Parathyroid adenoma (tissue), 2 donors: Measurements from ENCODE around the gene TBC1D22A.

Source experiments
- H2AFZ ChIP-seq: fragments of 300-600 bp; sonication (generic); one replicate; pipeline ENCODE4 v1.7.0; 2017; ENCODE audit warnings: antibody characterized with exemption, mild to moderate bottlenecking
- H3K27ac ChIP-seq: fragments of 300-600 bp; sonication (generic); one replicate; pipeline ENCODE4 v1.7.0; 2017
- H3K27me3 ChIP-seq: fragments of 300-600 bp; sonication (generic); one replicate; pipeline ENCODE4 v1.7.0; 2017; ENCODE audit warnings: low read length; ENCODE audit not compliant: control insufficient read depth, insufficient read depth
- H3K36me3 ChIP-seq: fragments of 300-600 bp; sonication (generic); one replicate; pipeline ENCODE4 v1.7.0; 2017; ENCODE audit warnings: low read length; ENCODE audit not compliant: control insufficient read depth, insufficient read depth
- H3K4me1 ChIP-seq: fragments of 300-600 bp; sonication (generic); one replicate; pipeline ENCODE4 v1.7.0; 2017; ENCODE audit warnings: control low read depth
- H3K4me2 ChIP-seq: fragments of 300-600 bp; sonication (generic); one replicate; pipeline ENCODE4 v1.7.0; 2017; ENCODE audit warnings: low read length
- H3K4me3 ChIP-seq: fragments of 300-600 bp; sonication (generic); one replicate; pipeline ENCODE4 v1.7.0; 2017; ENCODE audit warnings: low read depth, low read length
- H3K79me2 ChIP-seq: fragments of 300-600 bp; sonication (generic); one replicate; pipeline ENCODE4 v1.7.0; 2017; ENCODE audit warnings: control low read depth
- H3K9ac ChIP-seq: fragments of 300-600 bp; sonication (generic); one replicate; pipeline ENCODE4 v1.7.0; 2017; ENCODE audit warnings: mild to moderate bottlenecking
- H3K9me3 ChIP-seq: fragments of 300-600 bp; sonication (generic); one replicate; pipeline ENCODE4 v1.7.0; 2017; ENCODE audit warnings: low read length; ENCODE audit not compliant: control insufficient read depth
- TF ChIP-seq, protein P1 (sequence below): fragments of 300-600 bp; sonication (generic); IDR thresholded peaks from one replicate; pipeline ENCODE4 v1.7.0; 2017; ENCODE audit warnings: antibody characterized with exemption, mild to moderate bottlenecking
- donor health status: primary hyperparathyroidism.

The TBC1D22A gene

DNA sequence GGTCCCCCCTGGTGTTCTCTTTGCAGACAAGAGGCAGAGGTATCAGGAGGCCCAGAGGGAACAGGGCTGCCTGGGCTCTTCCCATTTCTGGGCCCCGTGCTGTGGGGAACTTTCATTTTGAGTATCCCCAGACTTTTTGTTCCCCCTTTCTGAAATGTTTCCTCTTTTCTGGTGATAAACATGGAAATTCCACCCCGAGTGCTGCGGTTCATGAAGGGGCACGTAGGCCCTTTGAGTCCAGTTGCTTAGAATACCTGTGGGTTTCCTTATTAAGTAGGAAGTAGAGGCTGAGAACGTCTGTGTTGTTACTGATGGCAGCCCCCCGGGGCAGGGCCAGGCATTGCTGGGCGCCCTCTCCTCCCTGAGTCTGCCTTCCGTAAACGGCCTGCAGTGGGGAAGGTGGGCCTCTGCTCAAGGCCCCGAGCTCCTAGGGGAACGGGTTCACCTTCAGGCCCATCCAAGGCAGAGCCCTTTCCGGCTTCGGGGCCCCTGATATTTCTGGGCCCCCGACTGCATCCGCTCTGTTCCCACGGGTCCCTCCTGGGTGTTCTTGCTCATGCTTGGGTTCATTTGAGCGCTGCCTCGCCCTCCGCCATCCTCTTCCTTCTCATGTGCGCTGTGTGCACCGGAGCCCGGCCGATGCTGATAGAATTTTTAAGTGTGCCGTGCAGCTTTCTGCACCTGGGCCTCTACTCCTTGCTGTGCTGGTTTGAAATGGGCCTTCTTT, 12.0 kb downstream of the TBC1D22A start:
- H3K79me2 ChIP-seq: peaks cover 20% of the 10 kb centered on the region
- no peak overlapping the region for H3K9ac ChIP-seq
- H3K27ac ChIP-seq: no peak overlapping the region
- H3K4me3 ChIP-seq: no peak overlapping the region
- no peak overlapping the region for H2AFZ ChIP-seq
- TF ChIP-seq, protein P1, sequence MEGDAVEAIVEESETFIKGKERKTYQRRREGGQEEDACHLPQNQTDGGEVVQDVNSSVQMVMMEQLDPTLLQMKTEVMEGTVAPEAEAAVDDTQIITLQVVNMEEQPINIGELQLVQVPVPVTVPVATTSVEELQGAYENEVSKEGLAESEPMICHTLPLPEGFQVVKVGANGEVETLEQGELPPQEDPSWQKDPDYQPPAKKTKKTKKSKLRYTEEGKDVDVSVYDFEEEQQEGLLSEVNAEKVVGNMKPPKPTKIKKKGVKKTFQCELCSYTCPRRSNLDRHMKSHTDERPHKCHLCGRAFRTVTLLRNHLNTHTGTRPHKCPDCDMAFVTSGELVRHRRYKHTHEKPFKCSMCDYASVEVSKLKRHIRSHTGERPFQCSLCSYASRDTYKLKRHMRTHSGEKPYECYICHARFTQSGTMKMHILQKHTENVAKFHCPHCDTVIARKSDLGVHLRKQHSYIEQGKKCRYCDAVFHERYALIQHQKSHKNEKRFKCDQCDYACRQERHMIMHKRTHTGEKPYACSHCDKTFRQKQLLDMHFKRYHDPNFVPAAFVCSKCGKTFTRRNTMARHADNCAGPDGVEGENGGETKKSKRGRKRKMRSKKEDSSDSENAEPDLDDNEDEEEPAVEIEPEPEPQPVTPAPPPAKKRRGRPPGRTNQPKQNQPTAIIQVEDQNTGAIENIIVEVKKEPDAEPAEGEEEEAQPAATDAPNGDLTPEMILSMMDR: no peak
- H3K4me2 ChIP-seq: no peak overlapping the region
- H3K4me1 ChIP-seq: peaks cover under 1% of the 10 kb centered on the region
- no peaks in the 10 kb centered on the region for H3K36me3 ChIP-seq
- no peaks in the 10 kb centered on the region for H3K27me3 ChIP-seq
- H3K9me3 ChIP-seq: no peaks in the 10 kb centered on the region

DNA sequence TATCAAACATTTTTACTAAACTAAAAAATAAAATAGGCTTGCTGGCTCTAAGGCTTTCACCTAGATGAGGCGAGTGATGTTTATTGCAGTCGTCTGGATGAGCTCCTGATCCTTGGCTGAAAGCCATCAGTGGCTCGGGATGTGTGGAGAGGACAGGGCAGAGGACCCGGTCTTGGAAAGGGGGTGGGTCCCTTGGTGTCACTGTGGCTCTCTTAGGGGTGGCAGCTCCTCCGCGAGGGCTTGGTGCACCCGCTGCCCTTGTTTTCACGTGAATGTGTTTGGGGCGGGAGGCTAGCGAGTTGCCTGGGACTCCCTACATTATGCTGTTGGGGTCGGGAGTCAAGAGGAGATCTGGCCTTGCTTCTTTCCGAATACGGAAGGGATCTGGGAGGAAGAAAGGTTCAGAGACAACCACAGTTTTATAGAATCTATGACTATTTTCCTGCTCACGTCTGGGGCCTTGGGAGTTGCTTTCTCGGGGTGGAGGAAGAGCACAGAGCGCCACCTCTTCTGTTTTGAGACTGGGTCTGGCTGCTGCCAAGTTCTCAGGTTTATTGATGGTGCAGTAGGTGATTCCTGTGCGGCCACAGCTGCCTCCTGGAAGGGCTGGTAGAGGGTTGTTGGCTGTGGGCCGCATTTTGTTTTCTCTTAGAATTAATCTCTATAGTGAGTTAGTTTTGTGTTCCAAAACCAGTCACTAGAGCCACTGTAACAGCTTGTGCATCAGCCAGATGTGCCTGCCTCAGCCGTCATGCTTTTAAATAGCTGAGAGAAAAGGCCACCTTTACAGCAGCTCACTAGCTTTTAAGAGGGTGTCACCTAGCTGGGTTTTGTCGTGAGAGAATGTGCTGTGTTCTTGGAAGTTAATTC, 12.8 kb downstream of the TBC1D22A start:
- no peak overlapping the region for H3K4me3 ChIP-seq
- no peak overlapping the region for H3K4me2 ChIP-seq
- H2AFZ ChIP-seq: no peak overlapping the region
- no peaks in the 10 kb centered on the region for H3K36me3 ChIP-seq
- no peaks in the 10 kb centered on the region for H3K4me1 ChIP-seq
- H3K9ac ChIP-seq: no peak overlapping the region
- H3K27ac ChIP-seq: no peak overlapping the region
- TF ChIP-seq, protein P1: no peak
- H3K27me3 ChIP-seq: no peaks in the 10 kb centered on the region
- no peaks in the 10 kb centered on the region for H3K9me3 ChIP-seq
- peaks cover 20% of the 10 kb centered on the region for H3K79me2 ChIP-seq

DNA sequence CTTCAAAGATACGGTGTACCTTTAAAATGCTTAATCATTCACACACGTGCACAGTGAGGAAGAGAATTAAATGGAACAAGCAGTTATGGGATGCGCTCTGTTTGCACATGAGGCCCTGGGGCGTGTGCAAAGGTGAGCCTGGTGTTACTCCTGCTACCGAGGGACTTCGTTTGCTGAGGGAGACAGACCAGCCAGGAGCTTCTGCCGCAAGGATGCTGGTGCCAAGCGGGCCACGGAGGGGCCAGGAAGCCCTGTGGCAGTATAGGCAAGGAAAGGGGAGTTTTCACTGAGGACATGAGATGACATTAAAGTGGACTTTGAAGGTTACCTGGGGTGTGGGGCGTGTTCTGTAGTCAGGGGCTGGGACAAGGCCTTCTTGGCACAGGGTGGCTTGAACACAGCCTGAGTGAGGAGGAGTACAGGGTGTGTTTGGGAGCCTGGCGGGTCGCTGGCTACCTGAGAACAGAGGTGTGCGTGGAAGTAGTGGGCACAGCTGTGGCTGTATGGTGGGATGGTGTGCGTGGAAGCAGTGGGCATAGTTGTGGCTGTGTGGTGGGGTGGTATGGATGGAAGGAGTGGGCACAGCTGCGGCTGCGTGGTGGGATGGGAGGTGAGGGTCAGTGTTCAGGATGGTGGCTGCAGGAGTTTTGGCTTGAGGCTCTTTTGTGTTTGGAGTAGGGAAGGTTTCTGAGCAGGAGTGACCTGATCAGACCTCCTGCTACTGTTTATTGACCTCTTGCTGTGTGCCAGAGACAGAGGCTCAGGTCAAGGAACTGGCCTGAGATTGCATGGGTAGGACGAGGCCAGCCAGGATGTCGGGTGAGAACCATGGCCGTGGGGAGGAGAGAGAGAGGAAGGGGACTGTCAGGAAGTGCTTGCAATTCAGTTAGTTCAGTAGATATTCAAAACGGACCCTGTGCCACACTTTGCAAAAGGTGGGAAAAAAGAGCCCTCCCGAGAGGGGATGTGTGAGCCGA, 13.7 kb downstream of the TBC1D22A start:
- H3K9ac ChIP-seq: no peak overlapping the region
- H3K4me3 ChIP-seq: no peak overlapping the region
- peaks cover 20% of the 10 kb centered on the region for H3K79me2 ChIP-seq
- H3K4me1 ChIP-seq: no peaks in the 10 kb centered on the region
- H2AFZ ChIP-seq: no peak overlapping the region
- no peaks in the 10 kb centered on the region for H3K36me3 ChIP-seq
- no peak overlapping the region for H3K4me2 ChIP-seq
- H3K27me3 ChIP-seq: no peaks in the 10 kb centered on the region
- TF ChIP-seq, protein P1: no peak
- H3K27ac ChIP-seq: no peak overlapping the region
- no peaks in the 10 kb centered on the region for H3K9me3 ChIP-seq

DNA sequence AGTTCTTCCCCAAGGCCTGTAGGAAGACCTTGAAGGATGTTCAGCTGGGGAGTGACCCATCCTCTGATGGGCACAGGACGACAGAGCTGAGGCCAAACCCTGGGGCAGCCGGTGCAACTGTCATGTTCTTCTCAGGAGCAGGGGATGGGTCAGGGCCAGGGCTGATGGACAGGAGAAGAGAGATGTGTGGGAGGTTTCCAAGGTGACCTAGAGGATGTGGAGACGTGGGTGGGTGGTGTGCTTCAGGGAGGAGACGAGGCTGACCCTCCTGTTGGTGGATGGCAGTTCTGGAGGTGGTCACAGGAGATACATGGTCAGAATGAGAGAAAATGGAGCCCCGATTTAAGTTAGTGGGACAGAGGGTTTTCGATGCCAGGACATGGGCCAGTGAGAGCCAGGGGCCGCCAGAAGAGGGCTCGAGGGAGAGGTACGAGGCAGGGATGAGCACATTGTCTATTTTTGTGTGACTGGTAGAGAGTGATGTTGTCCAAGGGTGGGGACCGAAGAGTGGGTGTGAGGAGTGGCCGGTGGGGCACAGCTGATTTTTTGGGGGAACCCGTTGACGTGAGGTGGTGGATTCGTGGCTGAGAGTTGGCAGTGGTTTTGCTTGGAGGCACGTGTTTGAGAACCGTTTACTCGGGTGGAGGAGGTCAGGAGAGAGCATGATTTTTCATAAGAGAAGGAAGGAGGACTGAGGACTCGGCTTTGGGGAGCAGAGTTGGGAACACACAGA, 14.6 kb downstream of the TBC1D22A start:
- H3K9ac ChIP-seq: no peak overlapping the region
- no peak overlapping the region for H3K27ac ChIP-seq
- no peaks in the 10 kb centered on the region for H3K9me3 ChIP-seq
- no peak overlapping the region for H2AFZ ChIP-seq
- H3K36me3 ChIP-seq: no peaks in the 10 kb centered on the region
- H3K4me2 ChIP-seq: no peak overlapping the region
- TF ChIP-seq, protein P1: no peak
- H3K4me3 ChIP-seq: no peak overlapping the region
- no peaks in the 10 kb centered on the region for H3K4me1 ChIP-seq
- H3K27me3 ChIP-seq: no peaks in the 10 kb centered on the region
- peaks cover 22% of the 10 kb centered on the region for H3K79me2 ChIP-seq
